SH-SY5Y (cell line): Measurements from ENCODE around the gene AHSP.

ENCODE experiments used
- GATA2 ChIP-seq: IDR thresholded peaks from 2 replicates; pipeline ENCODE4 v1.6.1; 2011; ENCODE audit warnings: mild to moderate bottlenecking, low read depth, low read length
- GATA3 ChIP-seq: IDR thresholded peaks from 2 replicates; pipeline ENCODE4 v1.6.1; 2011; ENCODE audit warnings: low read depth, mild to moderate bottlenecking, low read length, moderate library complexity

The AHSP gene

DNA sequence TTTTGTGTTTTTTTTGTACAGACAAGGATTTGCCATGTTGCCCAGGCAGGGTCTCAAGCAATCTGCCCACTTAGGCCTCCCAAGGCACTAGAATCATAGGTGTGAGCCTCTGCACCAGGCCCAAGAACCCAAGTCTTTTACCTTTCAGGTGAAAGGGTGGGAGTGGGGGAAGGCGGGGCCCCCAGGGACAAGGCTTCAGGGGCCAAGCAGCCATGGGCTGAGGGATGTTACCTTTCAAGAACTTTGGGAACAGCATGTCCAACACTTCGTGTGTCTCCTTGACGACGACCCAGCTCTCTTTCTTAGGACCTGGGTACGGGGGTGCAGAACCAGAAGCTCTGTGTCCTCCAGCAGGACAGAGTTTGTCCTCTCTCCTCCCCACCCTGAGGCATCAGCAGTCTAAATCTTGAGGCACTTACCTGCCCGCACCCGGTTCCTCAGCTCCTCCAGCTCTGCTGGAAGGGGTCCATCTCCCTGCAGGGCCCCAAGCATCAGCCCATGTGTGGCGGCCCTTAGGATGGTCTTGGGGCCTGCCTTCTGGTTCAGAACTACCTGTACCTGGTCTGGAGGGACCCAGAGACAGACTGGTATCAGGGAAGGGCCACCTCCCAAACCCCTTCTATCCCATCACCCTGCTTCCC lies 35.8 kb upstream of the AHSP start:
- TF ChIP-seq GATA3 (no peak), GATA2 (no peak)

DNA sequence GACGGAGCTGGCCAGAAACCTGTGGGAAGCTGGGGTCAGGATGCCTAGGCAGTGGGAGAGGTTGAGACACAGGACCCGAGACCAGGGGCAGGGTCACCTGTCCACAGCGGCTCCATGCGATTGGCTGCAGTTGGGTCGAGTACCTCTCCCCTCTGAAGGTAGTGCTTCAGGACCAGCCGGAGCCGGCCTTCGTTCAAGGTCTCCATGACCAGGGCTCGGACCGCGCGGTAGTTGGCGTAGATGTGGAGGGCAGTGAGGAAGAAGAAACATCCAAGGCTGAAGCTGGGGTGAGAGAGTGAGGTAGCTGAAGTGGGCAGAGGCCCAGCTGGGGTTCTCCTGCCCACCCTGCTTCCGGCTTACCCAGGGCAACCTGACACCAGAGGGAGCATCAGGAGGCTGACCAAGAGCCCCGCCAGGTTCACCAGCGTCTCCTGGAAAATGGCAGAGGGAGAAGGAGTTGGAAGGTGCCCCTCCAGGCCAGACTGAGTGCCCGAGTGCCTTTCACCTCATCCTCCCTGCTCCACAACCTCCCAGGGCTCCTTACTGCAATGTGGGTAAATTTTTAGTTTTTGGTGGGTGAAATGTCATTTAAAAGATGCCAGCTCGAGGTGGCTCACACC lies 34.1 kb upstream of the AHSP start:
- TF ChIP-seq GATA3, result no peak
- no peak for TF ChIP-seq GATA2

DNA sequence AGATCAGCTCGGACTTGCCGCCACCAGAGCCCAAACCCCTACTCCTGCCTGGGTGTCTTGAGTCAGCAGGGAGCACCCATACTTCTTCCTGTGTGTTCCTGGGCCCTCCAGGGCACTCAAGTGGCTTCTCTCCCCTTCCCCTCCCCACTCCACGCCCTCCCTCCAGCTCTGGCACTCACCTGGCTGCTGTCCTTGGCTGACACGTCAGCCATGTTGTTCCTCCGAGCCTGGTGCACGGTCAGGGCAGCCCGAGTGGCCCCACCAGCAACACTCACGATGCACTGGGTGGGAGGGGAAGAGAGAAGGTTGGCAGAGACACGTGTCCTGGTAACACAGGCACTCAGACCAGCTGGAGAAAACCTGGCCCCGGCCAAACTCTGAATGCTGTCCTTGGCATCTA lies 31.0 kb upstream of the AHSP start:
- no peak for TF ChIP-seq GATA2
- TF ChIP-seq GATA3, result no peak

DNA sequence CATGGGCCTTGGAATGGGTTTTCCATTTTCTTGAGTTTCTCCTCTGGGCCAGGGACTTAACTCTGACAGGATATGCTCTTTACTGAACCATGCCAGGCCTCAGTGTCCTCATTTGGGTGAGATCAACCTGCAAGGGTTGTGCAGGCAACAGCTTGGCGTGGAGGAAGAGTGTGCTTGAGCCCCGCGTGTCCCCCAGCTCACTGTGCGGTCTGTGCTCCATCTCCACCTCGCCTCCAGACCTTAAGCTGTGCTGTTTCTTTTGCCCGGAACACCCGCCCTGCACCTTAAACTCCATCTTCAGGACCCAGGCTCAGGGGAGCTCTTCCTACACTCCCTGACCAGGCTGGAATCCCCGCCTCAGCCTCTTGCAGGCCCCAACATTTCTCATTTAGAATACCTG lies 29.2 kb upstream of the AHSP start:
- TF ChIP-seq GATA3 (no peak), GATA2 (no peak)

DNA sequence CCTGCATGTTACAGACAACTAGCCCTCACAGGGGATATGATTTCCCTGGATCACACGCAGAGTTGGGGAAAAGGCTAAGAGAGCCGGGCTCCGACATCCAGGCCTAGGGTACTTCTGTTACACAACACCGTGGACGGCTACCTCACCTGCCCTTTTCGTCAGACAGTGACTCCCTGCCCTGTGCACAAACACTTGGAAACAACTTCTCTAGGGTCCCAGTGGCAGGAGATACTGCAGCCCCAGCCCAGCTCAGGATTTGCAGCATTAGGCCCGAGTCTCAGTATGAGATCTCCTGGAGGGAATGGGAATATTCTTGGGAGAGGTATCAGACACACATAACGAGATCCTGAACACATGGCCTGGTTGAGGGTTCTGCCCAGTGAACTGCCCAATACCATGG lies 27.8 kb upstream of the AHSP start:
- TF ChIP-seq GATA3 (no peak), GATA2 (no peak)

DNA sequence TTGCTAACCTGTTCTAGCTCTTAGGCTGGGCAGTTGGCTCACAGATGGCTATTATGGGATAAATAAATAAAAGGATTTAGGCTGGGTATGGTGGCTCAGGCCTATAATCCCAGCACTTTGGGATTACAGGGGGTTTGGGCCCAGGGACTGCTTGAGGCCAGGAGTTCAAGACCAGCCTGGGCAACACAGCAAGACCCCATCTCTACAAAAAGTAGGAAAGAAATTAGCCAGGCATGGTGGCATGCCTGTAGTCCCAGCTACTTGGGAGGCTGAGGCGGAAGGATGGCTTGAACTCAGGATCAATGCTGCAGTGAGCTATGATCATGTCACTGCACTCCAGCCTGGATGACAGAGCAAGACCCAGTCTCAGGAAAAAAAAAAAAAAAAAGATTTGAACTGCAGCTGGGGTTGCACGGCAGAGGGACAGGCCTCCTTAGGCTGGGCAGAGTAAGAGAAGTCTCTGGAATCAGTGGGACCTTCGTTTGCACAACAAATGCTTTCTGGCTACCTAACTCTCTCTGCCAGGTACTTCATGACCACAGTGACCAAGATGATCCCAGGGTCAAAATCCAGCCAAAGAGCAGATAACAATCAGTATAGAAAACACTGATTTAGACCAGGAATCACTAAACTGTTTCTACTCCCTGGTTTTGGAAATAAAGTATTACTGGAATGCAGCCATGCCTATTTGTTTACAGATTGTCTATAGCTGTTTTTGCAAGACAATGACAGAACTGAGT lies 26.3 kb upstream of the AHSP start:
- TF ChIP-seq GATA2 (no peak), GATA3 (no peak)

DNA sequence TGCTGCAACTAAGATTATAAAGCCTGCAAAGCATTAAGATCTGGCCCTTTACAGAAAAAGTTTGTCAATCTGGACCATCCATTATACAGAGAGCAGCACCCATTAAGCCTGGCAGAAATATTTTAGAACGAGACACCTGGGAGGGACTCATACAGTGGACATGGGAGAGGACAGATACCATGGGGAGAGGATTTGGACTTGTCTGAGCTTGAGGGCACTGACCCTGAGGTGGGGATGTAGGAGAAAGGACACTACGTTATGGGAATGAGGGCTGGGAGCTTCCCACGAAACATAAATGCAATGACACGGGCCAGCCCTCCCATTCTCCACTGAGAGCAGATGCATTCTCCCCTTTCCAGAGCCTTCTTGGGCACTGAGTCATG lies 25.7 kb upstream of the AHSP start:
- TF ChIP-seq GATA2 (no peak), GATA3 (no peak)

DNA sequence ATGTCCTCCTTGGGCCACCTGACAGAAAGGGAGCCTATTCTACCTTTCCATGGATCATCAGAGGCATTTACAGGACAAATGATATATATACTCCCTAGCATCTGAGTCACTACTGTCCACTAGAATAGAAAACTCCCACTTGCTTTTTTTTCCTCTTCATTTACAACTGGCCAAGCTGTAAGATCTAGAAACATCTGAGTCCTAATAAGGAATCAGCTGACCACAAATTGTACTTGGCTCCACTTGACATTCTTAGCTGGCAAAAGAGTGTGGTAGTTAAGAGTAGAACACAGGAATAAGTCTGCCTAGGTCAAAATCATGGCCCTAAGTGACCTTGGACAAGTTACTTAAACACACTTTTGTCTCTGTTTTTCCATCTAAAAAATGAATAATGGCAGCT lies 24.7 kb upstream of the AHSP start:
- no peak for TF ChIP-seq GATA3
- TF ChIP-seq GATA2, result no peak

DNA sequence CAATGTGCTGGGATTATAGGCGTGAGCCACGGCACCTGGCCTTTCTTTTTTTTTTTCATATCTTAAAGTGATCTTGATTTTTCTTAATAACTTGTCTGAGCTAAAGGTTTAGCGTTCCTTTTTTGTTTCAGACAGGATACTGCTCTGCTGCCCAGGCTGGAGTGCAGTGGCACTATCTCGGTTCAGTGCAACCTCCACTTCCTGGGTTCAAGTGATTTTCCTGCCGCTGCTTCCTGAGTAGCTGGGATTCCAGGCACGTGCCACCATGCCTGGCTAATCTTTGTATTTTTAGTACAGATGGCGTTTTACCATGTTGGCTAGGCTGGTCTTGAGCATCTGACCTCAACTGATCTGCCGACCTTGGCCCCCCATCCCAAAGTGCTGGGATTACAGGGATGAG lies 23.5 kb upstream of the AHSP start:
- TF ChIP-seq GATA2 (no peak), GATA3 (no peak)

DNA sequence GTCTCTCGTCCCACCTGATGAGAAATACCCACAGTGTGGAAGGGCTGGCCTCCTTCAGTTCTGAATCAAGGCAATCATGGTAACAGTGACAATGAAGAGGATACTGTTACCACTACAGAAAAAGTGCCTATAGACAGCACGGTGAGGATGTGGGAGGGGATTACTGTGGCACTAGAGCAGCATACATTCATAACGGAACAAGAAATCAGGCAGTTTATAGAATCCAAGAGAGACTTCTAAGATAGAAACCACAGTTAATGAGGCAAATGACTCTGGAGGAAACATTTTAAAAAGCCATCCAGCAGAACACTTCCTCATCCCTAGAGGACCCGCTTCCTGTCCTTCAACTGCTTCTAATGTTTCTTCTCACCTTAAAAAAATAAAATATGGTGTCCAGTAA lies 22.2 kb upstream of the AHSP start:
- no peak for TF ChIP-seq GATA3
- no peak for TF ChIP-seq GATA2

DNA sequence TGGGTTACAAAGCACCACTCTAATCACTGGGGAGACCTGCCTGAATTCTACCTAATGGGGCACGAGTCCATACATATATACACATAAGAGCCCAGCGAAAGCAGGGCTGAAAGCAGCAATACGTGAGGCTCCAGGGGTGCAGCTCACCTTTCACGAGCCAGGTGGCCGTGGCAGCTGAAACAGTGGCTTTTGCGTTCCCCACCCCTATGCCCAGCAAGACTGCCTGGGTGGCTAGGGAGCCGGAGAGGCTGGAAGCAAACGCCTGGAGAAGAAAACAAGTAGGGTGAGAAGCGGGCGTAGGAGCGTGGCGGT lies 20.1 kb upstream of the AHSP start:
- TF ChIP-seq GATA3 (no peak), GATA2 (no peak)

DNA sequence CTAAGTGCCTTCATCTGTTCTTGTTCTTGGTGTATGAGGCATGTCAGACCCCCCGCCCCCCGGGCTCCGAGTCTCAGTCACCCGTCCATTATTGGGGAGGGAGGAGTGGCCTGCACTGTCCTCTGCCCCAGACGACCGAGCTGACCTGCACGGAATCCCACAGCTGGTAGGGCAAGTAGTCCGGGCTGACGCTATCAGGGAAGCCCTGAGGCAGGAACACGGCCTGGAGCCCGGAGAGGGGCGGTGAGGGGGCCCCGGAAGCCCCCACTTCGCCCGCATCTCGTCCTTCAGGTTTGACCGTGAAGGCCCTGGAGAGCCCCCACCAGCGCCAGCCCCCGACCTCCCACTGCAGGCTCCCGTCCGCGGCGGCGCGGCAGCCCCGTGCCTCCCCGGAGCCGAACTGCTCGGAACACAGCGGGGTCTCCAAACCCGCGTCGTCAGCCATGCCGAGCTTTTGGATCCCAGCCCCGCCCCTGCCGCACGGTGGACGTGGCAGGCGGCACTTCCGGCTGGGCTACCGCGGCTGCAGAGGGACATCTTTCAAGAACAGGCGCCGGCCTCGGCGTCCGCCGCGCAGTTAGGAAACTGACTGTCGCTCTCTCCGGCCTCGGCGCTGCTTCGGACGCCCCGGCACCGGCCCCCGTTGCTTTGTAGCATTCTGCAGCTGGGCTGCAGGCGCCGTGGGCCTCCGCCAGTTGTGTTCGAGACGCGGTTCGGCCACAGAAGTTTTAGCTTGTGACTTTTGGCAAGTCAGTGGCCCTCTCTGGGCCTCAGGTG lies 19.6 kb upstream of the AHSP start, which contains the start of gene RUSF1:
Gene RUSF1 (minus strand): TSS at position 463 of the 777 bp plus-strand sequence. CDS start 18 bp downstream, at position 445.
- TF ChIP-seq GATA2, result no peak
- no peak for TF ChIP-seq GATA3

DNA sequence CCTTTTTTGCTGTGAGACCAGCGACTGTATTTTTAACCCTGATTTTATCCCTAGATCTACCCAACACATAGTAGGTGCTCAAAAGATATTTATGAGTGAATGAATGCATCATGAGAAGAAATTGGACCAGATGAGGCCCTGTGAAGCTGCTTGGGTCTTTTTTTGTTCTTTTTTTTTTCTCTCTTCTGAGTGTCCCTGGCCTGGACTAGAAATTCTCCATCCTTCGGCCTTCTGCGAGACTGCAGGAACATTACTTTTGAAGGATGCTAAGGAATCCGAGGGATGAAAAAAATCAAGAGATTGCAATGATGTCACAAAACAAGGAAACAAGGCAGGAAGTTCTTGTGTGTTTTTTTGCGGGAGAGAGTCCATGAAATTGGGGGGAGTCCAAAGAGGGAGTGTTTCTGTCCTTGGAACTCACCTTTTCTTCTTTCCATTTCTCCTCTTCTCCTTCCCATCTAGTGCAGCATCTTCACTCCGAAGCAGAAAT lies 18.9 kb upstream of the AHSP start:
- TF ChIP-seq GATA3 (no peak), GATA2 (no peak)

DNA sequence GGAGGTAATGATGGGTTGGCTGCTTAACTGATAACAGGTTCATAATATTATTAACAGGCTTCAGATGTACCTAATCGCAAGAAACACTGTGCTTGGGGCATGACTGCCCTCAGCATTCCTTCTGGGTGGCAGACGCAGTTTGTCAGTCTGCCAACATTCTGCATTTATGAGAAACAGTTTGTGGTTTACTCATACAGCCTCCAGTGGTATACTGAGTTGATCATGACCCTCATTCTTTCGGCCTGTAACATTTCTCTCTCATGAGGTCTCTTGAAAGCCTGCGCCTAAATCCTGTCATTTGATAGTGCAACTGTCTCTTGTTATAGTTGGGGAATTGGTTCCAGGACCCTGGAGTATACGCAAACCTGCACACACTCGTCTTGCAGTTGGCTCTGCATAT lies 14.6 kb upstream of the AHSP start:
- no peak for TF ChIP-seq GATA2
- TF ChIP-seq GATA3, result no peak
